K562 (cell line): ENCODE data around the gene ZNF613. TPM values are rescaled to one million over a fixed set of nuclear protein-coding genes. Genes with fewer than 3 reads are reported as not detected.

Source experiments
- ATF3 ChIP-seq, 2 experiments: fragments of 450-650 bp in 1 of 2; sonication (generic) in 1 of 2; formaldehyde crosslinking in 1 of 2; IDR thresholded peaks in 1 of 2; conservative IDR thresholded peaks in 1 of 2; 2 replicates each; pipeline versions ENCODE4 v1.6.1 to v1.8.1; 2016 to 2023; ENCODE audit warnings: mild to moderate bottlenecking in 2 of 2, moderate library complexity in 2 of 2, inconsistent platforms in 1 of 2, missing genetic modification reagents in 1 of 2
- CEBPB ChIP-seq: fragments of 450-650 bp; IDR thresholded peaks from 2 replicates; pipeline ENCODE4 v1.6.1; 2016; ENCODE audit warnings: missing genetic modification characterization, missing compliant biosample characterization
- FOXK2 ChIP-seq, 2 experiments: fragments of 450-650 bp; IDR thresholded peaks in 1 of 2; conservative IDR thresholded peaks in 1 of 2; 2 replicates each; pipeline ENCODE4 v1.6.1; 2016; ENCODE audit warnings: low read depth in 2 of 2, mild to moderate bottlenecking in 1 of 2
- FOXO4 ChIP-seq: fragments of 450-650 bp; formaldehyde crosslinking; IDR thresholded peaks from 2 replicates; pipeline ENCODE4 v1.4.0; 2020; ENCODE audit warnings: mild to moderate bottlenecking, moderate library complexity
- HCFC1 ChIP-seq: IDR thresholded peaks from 2 replicates; pipeline ENCODE4 v1.6.1; 2012; ENCODE audit warnings: low read depth, low read length, improper control_type of control experiment
- KDM5B ChIP-seq: fragments of 200-600 bp; sonication (generic); IDR thresholded peaks from 2 replicates; pipeline ENCODE4 v1.6.1; 2012; ENCODE audit warnings: low read depth, mild to moderate bottlenecking, moderate library complexity, low read length, control low read depth, inconsistent platforms; ENCODE audit not compliant: insufficient replicate concordance
- NCOA1 ChIP-seq: fragments of 450-650 bp; IDR thresholded peaks from 2 replicates; pipeline ENCODE4 v1.6.1; 2016; ENCODE audit warnings: low read depth
- NCOR1 ChIP-seq: fragments of 450-650 bp; IDR thresholded peaks from 2 replicates; pipeline ENCODE4 v1.6.1; 2016; ENCODE audit warnings: mild to moderate bottlenecking, moderate library complexity
- NFRKB ChIP-seq: fragments of 450-650 bp; IDR thresholded peaks from 2 replicates; pipeline ENCODE4 v1.6.1; 2016; ENCODE audit warnings: low read depth
- RBM34 ChIP-seq: fragments of 200-400 bp; formaldehyde crosslinking; IDR thresholded peaks from 2 replicates; pipeline ENCODE4 v1.6.1; 2018; ENCODE audit warnings: low read length, borderline replicate concordance; ENCODE audit not compliant: insufficient read depth
- SLC30A9 ChIP-seq: fragments of 250-450 bp; sonication (Bioruptor Pico); IDR thresholded peaks from 2 replicates; pipeline ENCODE4 v1.8.0; 2022; ENCODE audit warnings: mild to moderate bottlenecking, moderate library complexity
- SMARCE1 ChIP-seq: fragments of 450-650 bp; IDR thresholded peaks from 2 replicates; pipeline ENCODE4 v1.7.1; 2016; ENCODE audit warnings: mild to moderate bottlenecking
- SREBF2 ChIP-seq: sonication (generic); formaldehyde crosslinking; IDR thresholded peaks from 2 replicates; pipeline ENCODE4 v1.4.0; 2020; ENCODE audit warnings: mild to moderate bottlenecking, missing genetic modification reagents
- TBL1XR1 ChIP-seq, 2 experiments: IDR thresholded peaks; 2 replicates each; pipeline ENCODE4 v1.6.1; 2012; ENCODE audit warnings: improper control_type of control experiment in 2 of 2, low read length in 2 of 2, mild to moderate bottlenecking in 1 of 2
- TSC22D4 ChIP-seq: fragments of 450-650 bp; IDR thresholded peaks from 2 replicates; pipeline ENCODE4 v1.6.1; 2016; ENCODE audit warnings: missing genetic modification characterization, missing biosample characterization, control low read depth
- XRCC4 ChIP-seq: IDR thresholded peaks from one replicate; pipeline ENCODE4 v1.6.1; 2011; ENCODE audit not compliant: insufficient read depth, insufficient read length; ENCODE audit errors: extremely low read depth
- ZNF212 ChIP-seq: fragments of 450-650 bp; formaldehyde crosslinking; IDR thresholded peaks from 2 replicates; pipeline ENCODE4 v1.4.0; 2020; ENCODE audit warnings: mild to moderate bottlenecking
- ZNF239 ChIP-seq: fragments of 250-450 bp; sonication (Bioruptor Pico); IDR thresholded peaks from 2 replicates; pipeline ENCODE4 v1.4.0; 2020; ENCODE audit warnings: mild to moderate bottlenecking
- ZNF449 ChIP-seq: fragments of 250-450 bp; sonication (Bioruptor Pico); IDR thresholded peaks from 2 replicates; pipeline ENCODE4 v1.8.0; 2022; ENCODE audit warnings: moderate library complexity, mild to moderate bottlenecking, inconsistent platforms
- ZNF644 ChIP-seq: fragments of 200-800 bp; sonication (Bioruptor generic); IDR thresholded peaks from 2 replicates; pipeline ENCODE4 v1.6.1; 2016; ENCODE audit warnings: low read depth, missing genetic modification characterization, missing compliant biosample characterization
- ZNF655 ChIP-seq: fragments of 250-450 bp; sonication (Bioruptor Pico); IDR thresholded peaks from 2 replicates; pipeline ENCODE4 v1.5.0; 2021
- polyA plus RNA-seq, 8 experiments: library from polyadenylated mRNA; depleted of rRNA in 4 of 8; stranded (reverse) in 5 of 8; unstranded in 3 of 8; fragments of >200 nt; fragmentation: Nextera tagmentation in 2 of 8; fragmentation: Illumina TruSeq in 1 of 8; extraction: Ambion mirVana in 2 of 8; extraction: Trizol in 1 of 8; gene quantifications; 2 replicates each; pipeline versions ENCODE4 v1.2.1 to v1.2.3, GENCODE V29; 2011 to 2014; ENCODE audit warnings: inconsistent platforms in 1 of 8, missing spikeins in 1 of 8
- total RNA-seq, 7 experiments: library from RNA; depleted of rRNA in 6 of 7; stranded (reverse); fragments of >200 nt in 6 of 7; fragmentation: Illumina TruSeq in 2 of 7; extraction: Trizol in 2 of 7; gene quantifications; 2 replicates each; pipeline versions ENCODE4 v1.2.1 to v1.2.3, GENCODE V29; 2011 to 2021; ENCODE audit warnings: low replicate concordance in 1 of 7

ZNF613 gene
- total and polyA plus RNA-seq, 9 of the 15 experiments (the other 6 are each of a cell fraction or from before 2014, with no cell fraction given), result 2.1 to 4.5 (median 2.7) TPM

- TF ChIP-seq TSC22D4 (no peak), SMARCE1 (peak; percentile 66; the same call in 1 of the 2 replicates), SLC30A9 (CRISPR knock-in tag) (no peak), TBL1XR1 (IDR thresholded peaks at IDR 0.05; ENCODE audit: low read length in 2 of 2) (no peak), FOXO4 (CRISPR knock-in tag) (no peak), CEBPB (tag) (peak; percentile 51), RBM34 (no peak), ZNF239 (peak; percentile 40; the same call in 1 of the 2 replicates), SREBF2 (CRISPR knock-in tag) (no peak), ATF3 (IDR thresholded peaks at IDR 0.05) (no peak), ATF3 (CRISPR knock-in tag; conservative IDR thresholded peaks at IDR 0.05) (no peak), ZNF655 (CRISPR knock-in tag) (no peak), XRCC4 (no peak), ZNF644 (tag) (peak; percentile 95), FOXK2 (conservative IDR thresholded peaks at IDR 0.05 in 1 of 2, IDR thresholded peaks at IDR 0.05 in 1 of 2; ENCODE audit: low read depth in 2 of 2) (peak in 1 of 2 experiments; percentile 62; a peak in 1 of 4 replicates), KDM5B (peak; percentile 77), ZNF212 (CRISPR knock-in tag) (no peak), HCFC1 (peak; percentile 92), NFRKB (peak; percentile 96), NCOA1 (peak; percentile 54; the same call in 1 of the 2 replicates), ZNF449 (CRISPR knock-in tag) (no peak), NCOR1 (0 out of 2 replicates have a peak, but pooled peaks have one; percentile 32)
Measured at GRCh38 chr19:51904331-51905165, 22.7 kb upstream of the ZNF613 start, which contains the start of gene ZNF649 (continued).
